SU-DHL-6 (cell line): ENCODE data around the gene GPSM1.

Source experiments
- H2AFZ ChIP-seq: fragments of 200-600 bp; sonication (generic); 2 replicates; pipeline ENCODE4 v1.6.1; 2014; ENCODE audit warnings: low read depth, mild to moderate bottlenecking, moderate library complexity, mixed read lengths, antibody characterized with exemption, low read length; ENCODE audit not compliant: severe bottlenecking
- H3F3A ChIP-seq: fragments of 200-600 bp; shearing (Covaris generic); 2 replicates; pipeline ENCODE4 v1.6.0; 2016; ENCODE audit warnings: antibody characterized with exemption, mild to moderate bottlenecking; ENCODE audit not compliant: insufficient read depth
- H3K27ac ChIP-seq: fragments of 200-600 bp; sonication (generic); 2 replicates; pipeline ENCODE4 v1.5.1; 2016; ENCODE audit warnings: low read depth, mild to moderate bottlenecking, low read length, moderate library complexity, mixed read lengths
- H3K27me3 ChIP-seq: fragments of 200-600 bp; sonication (generic), shearing (Covaris generic); 2 replicates; pipeline ENCODE4 v1.6.0; 2014; ENCODE audit warnings: mild to moderate bottlenecking, low read length
- H3K36me3 ChIP-seq: fragments of 200-600 bp; sonication (generic); 2 replicates; pipeline ENCODE4 v1.6.1; 2014; ENCODE audit warnings: mild to moderate bottlenecking, low read length, mixed read lengths
- H3K4me2 ChIP-seq: fragments of 300-600, 200-600 bp; shearing (Covaris generic), sonication (generic); 2 replicates; pipeline ENCODE4 v1.6.0; 2014; ENCODE audit warnings: low read length, low read depth, mild to moderate bottlenecking; ENCODE audit not compliant: poor library complexity, severe bottlenecking
- H3K4me3 ChIP-seq: fragments of 200-600 bp; sonication (generic); 2 replicates; pipeline ENCODE4 v1.5.1; 2014; ENCODE audit warnings: antibody characterized with exemption, low read length, mild to moderate bottlenecking, mixed read lengths; ENCODE audit not compliant: insufficient read depth, poor library complexity, severe bottlenecking
- H3K79me2 ChIP-seq: fragments of 200-600 bp; sonication (generic); 2 replicates; pipeline ENCODE4 v1.6.1; 2014; ENCODE audit warnings: mild to moderate bottlenecking, low read length, moderate library complexity; ENCODE audit not compliant: insufficient read depth
- H3K9ac ChIP-seq: fragments of 200-600 bp; sonication (generic); 2 replicates; pipeline ENCODE4 v1.7.0; 2014; ENCODE audit warnings: mild to moderate bottlenecking, low read length
- H3K9me2 ChIP-seq: fragments of 200-600 bp; sonication (generic); replicated peaks from 2 replicates; pipeline ENCODE4 v1.6.1; 2014; ENCODE audit warnings: low read length; ENCODE audit not compliant: insufficient read depth
- H3K9me3 ChIP-seq: fragments of 200-600 bp; sonication (generic); 2 replicates; pipeline ENCODE4 v1.6.1; 2014; ENCODE audit warnings: low read length, mixed read lengths; ENCODE audit not compliant: insufficient read depth
- H4K20me1 ChIP-seq: fragments of 200-600 bp; sonication (generic); 2 replicates; pipeline ENCODE4 v1.6.1; 2014; ENCODE audit warnings: low read depth, mild to moderate bottlenecking, antibody characterized with exemption, low read length, moderate library complexity, mixed read lengths
- EZH2phosphoT487 ChIP-seq: fragments of 200-600 bp; sonication (generic), shearing (Covaris generic); conservative IDR thresholded peaks from 2 replicates; pipeline ENCODE4 v1.6.1; 2018; ENCODE audit warnings: mild to moderate bottlenecking, antibody characterized with exemption, low read length, moderate library complexity, mixed read lengths
- TF ChIP-seq, protein P1 (sequence below): fragments of 200-600 bp; sonication (generic); IDR thresholded peaks from one replicate; pipeline ENCODE4 v1.5.1; 2017; ENCODE audit warnings: antibody characterized with exemption, mild to moderate bottlenecking, low read length, moderate library complexity; ENCODE audit not compliant: insufficient read depth, poor library complexity, severe bottlenecking

GPSM1 gene

DNA sequence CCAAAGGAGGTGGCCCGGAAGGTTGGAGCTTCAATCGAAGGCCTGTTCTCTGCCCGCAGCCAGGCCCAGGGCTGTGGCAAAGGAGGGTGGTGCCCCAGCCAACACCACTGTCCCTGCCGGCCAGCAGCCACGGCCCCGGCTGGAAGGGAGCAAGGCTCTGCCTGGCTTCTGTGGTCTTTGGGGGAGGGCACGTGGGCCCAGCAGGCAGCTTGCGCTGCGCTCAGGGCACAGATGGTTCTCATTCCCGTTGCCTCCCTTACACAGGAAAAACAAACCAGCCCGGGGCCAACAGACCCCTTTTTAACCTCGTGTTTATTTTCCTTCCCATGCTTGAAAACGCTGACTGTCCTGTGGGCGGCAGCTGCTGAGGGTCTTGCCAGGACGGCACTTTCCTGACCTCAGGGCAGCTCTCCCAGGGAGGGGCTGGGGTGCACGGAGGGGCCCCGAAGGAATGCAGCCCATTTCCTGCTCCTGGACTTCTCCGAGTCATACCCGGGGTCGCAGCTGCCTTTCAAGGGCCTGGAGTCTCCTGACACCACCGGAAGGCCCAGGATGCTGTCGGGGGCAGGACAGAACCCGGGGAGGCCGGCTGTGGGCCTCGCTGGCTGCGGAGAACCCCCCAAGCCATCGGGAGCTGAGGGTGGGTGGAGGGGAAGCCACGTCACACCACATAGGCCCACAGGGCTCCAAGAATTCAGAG, 1.1 kb upstream of the GPSM1 start:
- TF ChIP-seq EZH2phosphoT487 = no peak
- TF ChIP-seq, protein P1, sequence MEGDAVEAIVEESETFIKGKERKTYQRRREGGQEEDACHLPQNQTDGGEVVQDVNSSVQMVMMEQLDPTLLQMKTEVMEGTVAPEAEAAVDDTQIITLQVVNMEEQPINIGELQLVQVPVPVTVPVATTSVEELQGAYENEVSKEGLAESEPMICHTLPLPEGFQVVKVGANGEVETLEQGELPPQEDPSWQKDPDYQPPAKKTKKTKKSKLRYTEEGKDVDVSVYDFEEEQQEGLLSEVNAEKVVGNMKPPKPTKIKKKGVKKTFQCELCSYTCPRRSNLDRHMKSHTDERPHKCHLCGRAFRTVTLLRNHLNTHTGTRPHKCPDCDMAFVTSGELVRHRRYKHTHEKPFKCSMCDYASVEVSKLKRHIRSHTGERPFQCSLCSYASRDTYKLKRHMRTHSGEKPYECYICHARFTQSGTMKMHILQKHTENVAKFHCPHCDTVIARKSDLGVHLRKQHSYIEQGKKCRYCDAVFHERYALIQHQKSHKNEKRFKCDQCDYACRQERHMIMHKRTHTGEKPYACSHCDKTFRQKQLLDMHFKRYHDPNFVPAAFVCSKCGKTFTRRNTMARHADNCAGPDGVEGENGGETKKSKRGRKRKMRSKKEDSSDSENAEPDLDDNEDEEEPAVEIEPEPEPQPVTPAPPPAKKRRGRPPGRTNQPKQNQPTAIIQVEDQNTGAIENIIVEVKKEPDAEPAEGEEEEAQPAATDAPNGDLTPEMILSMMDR = no peak
- no peaks in the 10 kb centered on the region for H3K79me2 ChIP-seq
- no peaks in the 10 kb centered on the region for H3F3A ChIP-seq
- H3K36me3 ChIP-seq = no peaks in the 10 kb centered on the region
- H3K9me2 ChIP-seq = no peaks in the 10 kb centered on the region
- no peaks in the 10 kb centered on the region for H4K20me1 ChIP-seq
- no peak overlapping the region for H3K27ac ChIP-seq
- H3K4me2 ChIP-seq = no peak overlapping the region
- H3K4me3 ChIP-seq = no peak overlapping the region
- no peak overlapping the region for H3K9ac ChIP-seq
- no peak overlapping the region for H2AFZ ChIP-seq
- no peaks in the 10 kb centered on the region for H3K9me3 ChIP-seq
- no peaks in the 10 kb centered on the region for H3K27me3 ChIP-seq

DNA sequence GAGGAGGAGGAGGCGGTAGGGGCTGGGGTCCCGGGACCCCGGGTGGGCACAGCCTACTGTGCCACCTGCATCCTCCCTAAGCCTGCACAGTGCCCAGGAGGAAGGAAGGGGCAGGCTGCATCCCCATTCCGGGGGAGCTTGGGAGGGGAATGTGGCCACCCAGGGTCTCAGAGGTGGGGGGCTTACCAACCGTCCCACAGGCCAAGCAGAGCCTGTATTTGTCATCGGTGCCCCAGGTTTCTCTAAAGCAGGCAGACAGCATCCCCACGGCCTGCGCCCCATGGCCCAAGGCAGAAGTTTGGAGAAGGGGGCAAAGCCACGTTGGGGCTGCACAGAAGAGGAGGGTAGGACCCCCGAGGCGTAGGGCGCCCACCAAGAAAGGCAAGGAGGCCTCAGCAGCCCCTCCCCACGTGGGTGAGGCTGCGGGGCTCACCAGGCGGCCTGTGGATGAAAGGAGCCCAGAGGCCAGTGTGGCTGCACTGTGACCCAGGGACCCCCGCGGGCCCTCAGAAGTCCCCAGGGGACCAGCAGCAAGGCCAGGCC, 507 bp upstream of the GPSM1 start:
- H3K36me3 ChIP-seq = no peaks in the 10 kb centered on the region
- H3K9me3 ChIP-seq = no peaks in the 10 kb centered on the region
- no peaks in the 10 kb centered on the region for H3K9me2 ChIP-seq
- H3K27me3 ChIP-seq = no peaks in the 10 kb centered on the region
- no peak overlapping the region for H3K9ac ChIP-seq
- TF ChIP-seq, protein P1 = no peak
- no peak for TF ChIP-seq EZH2phosphoT487
- H3K27ac ChIP-seq = no peak overlapping the region
- no peaks in the 10 kb centered on the region for H4K20me1 ChIP-seq
- H3K4me3 ChIP-seq = no peak overlapping the region
- no peak overlapping the region for H2AFZ ChIP-seq
- no peaks in the 10 kb centered on the region for H3F3A ChIP-seq
- H3K79me2 ChIP-seq = no peaks in the 10 kb centered on the region
- no peak overlapping the region for H3K4me2 ChIP-seq

- TF ChIP-seq EZH2phosphoT487 = no peak
- TF ChIP-seq, protein P1 = no peak
- Histone ChIP-seq H4K20me1 (no peaks in the 10 kb centered on the region), H2AFZ (no peak overlapping the region), H3K4me2 (no peak overlapping the region), H3K4me3 (no peak overlapping the region), H3K36me3 (no peaks in the 10 kb centered on the region), H3K27me3 (no peaks in the 10 kb centered on the region), H3K27ac (no peak overlapping the region), H3K79me2 (no peaks in the 10 kb centered on the region), H3K9ac (no peak overlapping the region), H3F3A (no peaks in the 10 kb centered on the region), H3K9me2 (no peaks in the 10 kb centered on the region), H3K9me3 (no peaks in the 10 kb centered on the region)
Measured at GRCh38 chr9:136328011-136328621, 777 bp downstream of the GPSM1 start.
